Measurements from ENCODE around the gene GULP1.

DNA sequence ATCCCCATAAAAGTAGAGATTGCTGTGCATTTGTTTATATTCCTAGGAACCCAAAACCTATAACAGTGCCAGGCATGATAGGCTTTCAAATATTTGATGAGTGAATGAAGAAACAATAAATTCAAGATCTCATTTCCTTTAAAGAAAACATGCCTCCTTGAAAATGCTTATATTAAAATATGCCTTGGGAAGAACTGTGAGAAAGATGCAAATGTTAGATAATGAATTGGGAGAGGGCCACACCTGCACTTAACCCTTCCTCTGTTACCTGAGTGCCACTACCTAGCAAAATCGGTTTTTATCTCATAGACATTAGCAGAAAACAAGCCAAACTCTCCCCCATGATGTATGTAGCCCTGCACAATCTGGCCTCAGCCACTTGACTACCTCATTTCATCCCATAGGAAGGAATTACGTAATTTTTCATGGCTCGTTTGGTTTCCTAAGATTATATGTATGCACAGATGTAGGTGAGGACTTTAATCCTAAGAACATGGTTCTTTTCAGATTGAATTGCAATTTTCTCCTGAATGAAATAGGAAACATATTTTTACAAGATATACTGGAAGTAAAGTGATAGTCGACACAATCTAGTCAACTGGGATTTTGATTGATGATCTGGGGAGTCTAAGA, 25.2 kb downstream of the GULP1 start:
- TF ChIP-seq POLR2AphosphoS5 (IDR thresholded peaks at IDR 0.05; ENCODE audit: low read depth, low read length): no peak
- TF ChIP-seq TAF1 (IDR thresholded peaks at IDR 0.05; ENCODE audit: low read depth, low read length): no peak

Measured in GM12891 (cell line).